GM19240 (cell line): ENCODE measurements around the gene SCAI.
A peak's percentile ranks its signal among the peaks of the same experiment; 100 is the strongest.
"Not testable (repeated sequence)": the region's sequence is repeated elsewhere in the genome, so short reads cannot be mapped to it uniquely, and the experiment has no call there.

Experiments used
- DNase-seq: peaks from one replicate; pipeline ENCODE4 v3.0.0; 2011; ENCODE audit warnings: low spot score; ENCODE audit not compliant: insufficient read length

The SCAI gene

DNA sequence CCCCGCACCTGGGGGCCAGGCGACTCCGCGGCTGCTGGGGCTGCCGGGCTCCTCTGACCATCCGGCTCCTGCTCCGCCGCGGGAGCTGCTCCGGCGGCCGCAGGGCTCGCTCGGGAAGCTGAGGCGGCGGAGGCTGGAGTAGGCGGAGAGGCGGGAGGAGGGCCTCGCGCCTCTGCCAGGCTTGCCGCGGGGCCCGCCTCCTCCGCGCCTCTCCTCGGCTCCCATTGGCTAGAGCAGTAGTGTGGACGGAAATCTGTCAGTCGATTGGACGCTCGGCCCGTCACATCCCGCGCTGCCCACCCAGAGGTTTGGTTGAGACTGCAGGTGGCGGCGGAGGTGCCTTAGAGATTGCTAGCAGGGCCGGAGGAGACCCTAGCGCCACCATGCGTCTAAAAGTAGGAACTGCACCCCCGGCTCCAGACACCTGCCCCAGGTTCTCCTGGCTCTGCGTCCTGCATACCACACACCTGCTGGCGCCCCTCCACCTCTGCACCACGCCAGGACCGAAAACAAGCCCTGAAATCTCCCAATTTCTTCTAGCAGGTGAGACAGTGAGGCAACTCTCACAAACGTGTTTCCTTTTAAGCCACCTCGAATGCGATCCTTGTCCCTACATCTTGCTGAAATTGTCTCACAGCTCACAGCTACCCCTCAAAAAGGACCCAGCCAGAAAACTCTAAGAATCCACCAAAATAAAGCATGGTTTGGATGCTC lies at the start of gene SCAI:
SCAI (minus strand) TSS at position 152 of the 714 bp plus-strand sequence; CDS start at position 61, 91 bp downstream.
- DNase-seq: peak; percentile 95

DNA sequence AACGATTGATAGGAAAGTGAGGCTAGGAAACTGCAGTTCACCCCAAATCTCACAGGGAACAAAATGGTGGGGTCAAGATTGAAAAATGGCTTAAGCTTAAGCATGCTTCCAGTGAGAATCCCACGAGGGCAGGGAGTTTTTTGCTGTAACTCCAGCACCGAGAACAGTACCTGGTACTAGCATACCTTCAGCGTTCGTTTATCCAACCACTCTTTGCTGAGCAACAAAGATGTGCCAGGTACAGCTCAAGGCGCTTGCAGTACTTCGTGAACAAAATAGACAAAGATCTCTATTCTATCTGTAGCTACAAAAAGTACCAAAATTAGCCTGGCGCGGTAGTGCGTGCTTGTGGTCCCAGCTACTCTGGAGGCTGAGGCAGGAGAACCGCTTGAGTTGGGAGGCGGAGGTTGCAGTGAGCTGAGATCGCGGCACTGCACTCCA lies 47.1 kb upstream of the SCAI start:
- no peak for DNase-seq

DNA sequence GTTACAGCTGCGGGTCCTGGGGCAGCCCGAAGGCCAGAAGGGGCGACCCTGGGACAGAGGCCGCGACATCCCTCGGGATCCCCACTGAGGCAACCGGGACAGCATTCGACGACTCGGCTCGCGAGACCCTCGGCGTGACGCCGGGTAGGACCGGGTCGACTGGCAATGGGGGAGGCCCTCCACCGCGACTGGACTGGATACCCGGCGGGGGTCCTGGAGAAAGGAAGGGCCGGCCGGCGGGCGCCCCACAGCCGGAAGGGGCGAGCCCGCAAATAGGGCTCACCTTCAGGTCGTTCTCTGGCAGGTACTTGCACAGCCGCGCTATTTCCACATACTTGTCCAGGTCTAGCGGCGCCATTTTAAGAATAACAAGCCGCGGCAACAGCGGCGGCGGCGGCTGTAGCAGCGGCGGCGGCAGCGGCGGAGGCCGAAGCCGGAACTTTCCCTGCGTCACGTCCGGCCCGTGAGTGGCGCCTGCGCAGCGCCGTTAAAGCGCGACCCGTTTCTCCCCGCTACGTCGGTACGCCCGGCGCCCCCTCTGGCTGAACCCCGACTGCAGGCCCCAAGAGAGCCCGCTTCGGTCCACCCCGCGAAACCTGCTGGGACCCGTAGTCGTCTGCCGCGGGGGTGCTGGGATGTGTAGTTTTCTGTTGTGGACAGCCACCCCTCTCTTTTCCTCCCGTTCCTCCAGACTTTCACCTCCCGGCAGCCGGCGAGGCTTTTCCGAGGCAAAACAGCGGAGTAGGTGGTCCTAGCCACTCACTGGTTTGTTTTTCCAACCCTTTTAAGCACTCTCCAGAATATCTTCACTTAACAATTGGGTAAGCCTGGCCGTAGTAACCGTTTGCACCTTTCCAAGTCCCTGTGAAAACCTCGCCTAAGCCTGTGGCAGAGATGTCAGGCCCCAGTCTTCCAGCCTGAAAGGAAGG lies 46.3 kb upstream of the SCAI start, which contains the start of gene PPP6C:
PPP6C (minus strand) TSS at position 443 of the 929 bp plus-strand sequence; CDS start at position 358, 85 bp downstream.
- peak; percentile 93 for DNase-seq

DNA sequence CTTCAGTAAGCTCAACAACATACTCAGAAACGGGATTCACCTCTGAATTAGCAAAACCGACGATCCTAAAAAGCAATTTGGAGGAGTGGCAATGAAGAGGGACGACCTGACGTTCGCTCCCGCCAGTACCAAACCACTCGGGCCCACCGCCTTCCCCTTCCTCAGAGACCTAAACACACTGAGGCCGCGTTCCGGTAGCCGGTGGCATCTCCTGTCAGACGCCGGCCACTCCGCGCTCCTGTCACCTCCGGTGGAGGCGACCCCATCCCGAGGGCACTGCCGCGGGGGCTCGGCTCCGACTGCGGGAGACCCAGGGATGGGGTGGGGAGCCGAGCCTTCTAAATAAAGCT lies 45.7 kb upstream of the SCAI start:
- no peak for DNase-seq

DNA sequence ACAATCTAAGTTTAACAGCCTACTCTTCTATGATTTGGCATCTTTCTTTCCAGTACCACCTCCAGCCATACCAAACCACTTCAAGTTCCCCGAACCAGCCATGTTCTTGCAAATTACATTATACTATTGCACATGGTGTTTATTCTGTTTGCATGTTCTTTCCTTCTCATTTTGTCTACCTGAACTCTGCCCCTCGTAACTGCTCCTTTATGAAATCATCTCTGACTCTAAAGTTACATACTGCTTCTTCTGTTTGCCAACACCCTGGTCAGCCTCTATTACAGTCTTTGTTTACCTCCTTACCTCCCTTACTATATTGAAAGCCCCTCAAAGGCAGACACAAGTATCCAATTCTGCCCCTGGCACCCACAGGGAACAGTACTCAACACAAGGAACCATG lies 40.2 kb upstream of the SCAI start:
- DNase-seq: no peak

DNA sequence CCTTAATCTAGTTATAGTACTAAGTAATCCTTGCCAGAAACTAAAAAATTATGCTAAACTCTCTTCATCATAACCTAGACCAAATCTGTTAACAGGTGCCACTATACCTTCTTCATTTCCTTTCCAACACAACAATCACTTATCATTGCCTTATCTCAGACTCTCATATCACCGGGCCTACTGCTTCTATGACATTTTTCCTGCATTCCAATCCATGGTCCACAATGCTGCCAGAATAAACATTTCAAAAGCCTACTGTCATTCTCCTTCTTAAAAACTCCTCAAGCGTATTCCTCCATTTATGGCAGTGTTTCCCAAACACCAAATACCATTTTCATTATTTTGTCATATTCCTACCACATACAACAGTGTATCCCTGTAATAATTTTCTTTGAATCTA lies 39.7 kb upstream of the SCAI start:
- DNase-seq: no peak

DNA sequence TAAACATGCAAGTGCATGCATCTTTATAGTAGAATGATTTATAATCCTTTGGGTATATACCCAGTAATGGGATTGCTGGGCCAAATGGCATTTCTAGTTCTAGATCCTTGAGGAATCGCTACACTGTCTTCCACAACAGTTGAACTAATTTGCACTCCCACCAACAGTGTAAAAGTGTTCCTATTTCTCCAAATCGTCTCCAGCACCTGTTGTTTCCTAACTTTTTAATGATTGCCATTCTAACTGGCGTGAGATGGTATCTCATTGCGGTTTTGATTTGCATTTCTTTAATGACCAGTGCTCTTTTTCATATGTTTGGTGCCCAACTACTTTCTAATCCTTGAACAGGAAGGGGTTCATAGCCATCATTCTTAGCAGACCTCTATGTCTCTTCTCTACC lies 38.4 kb upstream of the SCAI start:
- not testable (repeated sequence) for DNase-seq

DNA sequence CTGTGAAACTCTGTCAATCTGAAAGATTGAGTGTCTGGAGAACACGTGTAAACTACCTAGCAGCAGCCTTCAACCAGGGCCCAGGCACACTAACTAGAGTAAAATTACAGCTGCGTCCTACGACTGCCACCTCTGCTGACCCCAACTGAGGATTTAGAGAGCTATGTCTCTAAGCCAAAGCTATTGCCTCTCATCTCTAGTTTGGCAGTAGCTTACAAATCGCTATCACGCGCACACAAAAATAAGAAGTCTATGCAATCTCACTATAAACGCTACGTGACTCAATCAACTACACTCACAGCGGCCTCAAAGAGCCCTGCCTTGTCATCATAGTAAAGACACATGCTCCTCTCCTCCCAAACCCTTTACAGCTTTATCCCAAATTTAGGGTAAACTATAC lies 37.5 kb upstream of the SCAI start:
- no peak for DNase-seq

DNA sequence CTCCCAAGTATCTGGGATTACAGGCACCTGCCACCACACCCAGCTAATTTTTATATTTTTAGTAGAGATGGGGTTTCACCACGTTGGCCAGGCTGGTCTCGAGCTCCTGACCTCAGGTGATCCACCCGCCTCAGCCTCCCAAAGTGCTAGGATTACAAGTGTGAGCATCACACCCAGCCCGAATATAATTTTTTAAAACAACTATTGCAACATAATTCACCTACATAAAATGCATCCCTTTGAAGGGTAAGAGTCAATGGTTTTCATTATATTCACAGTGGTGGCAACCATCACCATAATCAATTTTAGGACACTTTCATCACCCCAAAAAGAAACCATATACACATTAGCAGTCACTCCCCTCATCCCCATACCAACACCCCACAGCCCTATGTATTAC lies 36.4 kb upstream of the SCAI start:
- DNase-seq: not testable (repeated sequence)

DNA sequence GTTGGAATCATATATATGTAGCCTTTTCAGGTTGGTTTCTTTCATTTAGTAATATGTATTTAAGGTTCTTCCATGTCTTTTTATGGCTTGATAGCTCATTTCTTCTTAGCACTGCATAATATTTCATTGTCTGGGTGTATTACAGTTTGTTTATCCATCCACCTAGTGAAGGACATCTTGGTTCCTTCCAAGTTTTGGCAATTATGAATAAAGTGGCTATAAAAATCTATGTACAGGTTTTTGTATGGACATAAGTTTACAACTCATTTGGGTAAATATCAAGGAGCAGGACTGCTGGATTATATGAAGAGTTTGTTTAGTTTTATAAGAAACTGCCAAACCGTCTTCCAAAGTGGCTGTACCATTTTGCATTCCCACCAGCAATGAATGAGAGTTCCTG lies 34.6 kb upstream of the SCAI start:
- DNase-seq: no peak

DNA sequence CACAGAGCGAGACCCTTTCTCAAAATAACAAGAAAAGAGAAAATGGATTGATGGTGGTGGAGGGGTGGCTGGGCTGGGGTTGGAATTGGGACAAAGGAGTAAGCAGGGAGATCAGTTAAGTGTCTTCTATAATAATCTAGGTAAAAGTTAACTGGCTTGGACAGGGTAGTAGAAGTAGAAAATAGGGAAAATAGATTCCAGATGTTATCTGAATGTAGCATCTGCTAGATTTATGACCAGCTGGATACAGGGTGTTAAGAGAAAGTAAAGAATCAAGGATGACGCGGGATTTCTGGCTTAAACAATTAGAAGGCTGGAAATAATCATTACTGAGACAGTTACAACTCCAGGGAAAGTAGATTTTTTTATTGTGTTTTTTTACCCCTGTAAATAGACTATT lies 33.3 kb upstream of the SCAI start:
- no peak for DNase-seq

DNA sequence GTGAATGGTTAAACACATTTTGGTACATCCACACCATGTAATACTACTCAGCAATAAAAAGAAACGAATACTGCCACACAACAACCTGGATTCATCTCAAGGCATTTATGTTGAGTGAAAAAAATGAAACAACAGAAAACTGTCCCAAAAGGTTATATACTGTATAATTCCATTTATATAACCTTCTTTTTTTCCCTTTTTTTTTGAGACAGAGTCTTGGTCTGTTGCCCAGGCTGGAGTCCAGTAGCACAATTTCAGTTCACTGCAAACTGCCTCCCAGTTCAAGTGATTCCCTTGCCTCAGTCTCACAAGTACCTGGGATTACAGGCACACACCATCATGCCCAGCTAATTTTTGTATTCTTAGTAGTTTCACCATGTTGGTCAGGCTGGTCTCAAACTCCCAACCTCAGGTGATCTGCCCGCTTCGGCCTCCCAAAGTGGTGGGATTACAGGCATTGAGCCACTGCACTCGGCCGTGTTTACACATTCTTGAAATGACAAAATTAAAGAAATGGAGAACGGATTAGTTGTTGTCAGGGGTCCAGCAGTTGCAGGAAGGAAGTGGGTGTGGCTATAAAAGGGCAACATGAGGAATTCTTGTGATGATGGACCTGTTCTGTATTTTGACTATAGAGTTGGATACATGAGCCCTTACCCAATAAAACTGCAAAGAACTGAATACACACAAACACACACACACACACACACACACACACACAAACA lies 28.9 kb upstream of the SCAI start:
- no peak for DNase-seq

DNA sequence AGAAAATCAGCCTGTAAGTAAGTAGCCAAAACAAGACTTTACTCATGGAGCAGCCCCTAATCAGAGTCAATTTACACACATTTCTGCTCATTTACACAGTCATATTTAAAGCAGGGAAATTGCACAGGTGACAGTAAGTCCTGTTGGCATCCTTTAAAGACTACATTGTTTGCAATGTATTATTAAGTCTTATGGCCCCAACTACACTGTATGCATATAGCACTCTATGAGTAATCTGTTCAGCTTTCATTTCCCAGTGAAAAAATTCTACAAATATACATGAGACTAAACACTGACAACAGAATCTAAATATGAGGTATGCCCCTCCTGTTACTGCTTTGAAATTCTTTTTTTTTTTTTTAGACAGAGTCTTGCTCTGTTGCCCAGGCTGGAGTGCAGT lies 26.6 kb upstream of the SCAI start:
- no peak for DNase-seq

DNA sequence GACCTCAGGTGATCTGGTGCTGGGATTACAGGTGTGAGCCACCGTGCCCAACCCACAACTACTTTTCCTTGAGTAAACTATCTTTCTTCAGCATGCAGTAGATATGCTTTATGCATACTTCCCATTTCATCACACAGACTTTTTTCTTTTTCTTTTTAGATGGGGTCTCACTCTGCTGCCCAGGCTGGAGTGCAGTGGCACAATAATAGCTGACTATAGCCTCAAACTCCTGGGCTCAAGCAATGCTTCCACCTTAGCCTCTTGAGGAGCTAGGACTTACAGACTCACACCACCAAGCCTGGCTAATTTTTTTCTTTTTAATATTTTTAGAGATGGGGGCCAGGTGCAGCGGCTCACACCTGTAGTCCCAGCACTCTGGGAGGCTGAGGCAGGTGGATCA lies 23.4 kb upstream of the SCAI start:
- DNase-seq: no peak

DNA sequence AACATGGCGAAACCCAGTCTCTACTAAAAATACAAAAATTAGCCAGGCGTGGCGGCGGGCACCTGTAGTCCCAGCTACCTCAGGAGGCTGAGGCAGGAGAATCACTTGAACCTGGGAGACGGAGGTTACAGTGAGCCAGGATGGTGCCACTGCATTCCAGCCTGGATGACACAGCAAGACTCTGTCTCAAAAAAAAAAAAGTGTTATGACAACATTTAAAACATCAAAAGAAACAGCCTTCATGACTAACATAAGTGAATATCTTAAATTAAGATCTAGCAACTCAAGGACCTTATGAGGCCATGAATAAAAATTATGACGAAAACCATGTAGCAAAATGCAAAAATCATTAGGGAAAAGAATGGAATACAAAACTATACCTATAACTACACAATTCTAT lies 19.6 kb upstream of the SCAI start:
- DNase-seq: not testable (repeated sequence)

DNA sequence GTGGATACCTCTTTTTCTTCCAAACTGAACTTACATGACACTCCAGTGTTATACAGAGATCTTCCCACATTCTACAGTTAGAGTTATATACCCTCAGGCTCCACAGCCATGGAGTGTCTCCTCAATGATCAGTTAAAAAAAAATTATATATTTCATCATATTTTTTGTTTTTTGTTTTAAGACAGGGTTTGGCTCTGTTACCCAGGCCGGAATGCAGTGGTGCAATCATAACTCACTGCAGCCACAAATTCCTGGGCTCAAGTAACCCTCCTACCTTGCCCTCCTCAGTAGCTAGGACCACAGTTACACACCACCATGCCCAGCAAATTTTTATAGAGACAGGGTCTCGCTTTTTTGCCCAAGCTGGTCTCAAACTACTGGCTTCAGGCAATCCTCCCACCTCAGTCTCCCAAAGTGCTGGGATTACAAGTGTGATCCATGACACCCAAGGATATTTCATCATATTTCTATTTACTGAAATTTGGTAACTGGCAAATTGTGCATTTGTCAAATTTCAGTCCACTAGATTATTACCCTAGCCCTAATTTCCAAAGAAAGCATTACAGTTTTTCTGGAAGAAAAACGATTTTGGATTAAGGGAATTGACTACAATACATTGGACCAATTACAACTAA lies 18.1 kb upstream of the SCAI start:
- DNase-seq: no peak

DNA sequence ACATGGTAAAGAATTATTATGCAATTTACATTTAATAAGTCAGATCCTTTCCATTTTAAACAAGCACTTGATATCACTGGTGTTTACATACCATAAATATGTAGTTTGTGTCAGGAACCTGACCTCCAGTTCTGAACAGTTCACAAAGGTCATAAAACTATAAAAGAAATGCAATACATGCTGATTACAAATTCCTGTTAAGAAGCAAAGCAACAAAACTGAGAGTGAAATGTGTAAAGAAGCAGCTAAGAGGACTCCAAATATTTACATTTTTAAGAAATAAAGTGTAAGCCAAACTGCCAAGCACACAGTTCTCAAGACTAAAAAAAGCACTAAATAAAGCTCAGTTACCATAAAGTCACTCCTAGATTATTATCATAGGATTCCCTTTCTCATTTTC lies 17.4 kb upstream of the SCAI start:
- DNase-seq: no peak

DNA sequence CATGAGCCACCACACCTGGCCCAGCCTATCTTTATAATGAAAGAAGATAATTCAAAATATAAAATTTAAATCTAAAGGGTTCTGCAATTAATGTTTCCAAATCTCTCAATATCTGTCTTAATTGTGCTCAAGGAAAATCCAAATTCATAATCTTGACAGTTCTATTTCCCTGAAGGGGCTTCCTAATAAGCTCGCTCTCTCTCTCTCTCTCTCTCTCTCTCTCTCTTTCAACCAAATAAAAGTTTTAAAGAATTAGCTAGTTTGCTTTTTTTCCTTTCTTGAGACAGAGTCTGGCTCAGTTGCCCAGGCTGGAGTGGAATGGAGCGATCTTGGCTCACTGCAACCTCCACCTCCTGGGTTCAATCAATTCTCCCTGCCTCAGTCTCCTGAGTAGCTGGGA lies 13.2 kb upstream of the SCAI start:
- DNase-seq: no peak

DNA sequence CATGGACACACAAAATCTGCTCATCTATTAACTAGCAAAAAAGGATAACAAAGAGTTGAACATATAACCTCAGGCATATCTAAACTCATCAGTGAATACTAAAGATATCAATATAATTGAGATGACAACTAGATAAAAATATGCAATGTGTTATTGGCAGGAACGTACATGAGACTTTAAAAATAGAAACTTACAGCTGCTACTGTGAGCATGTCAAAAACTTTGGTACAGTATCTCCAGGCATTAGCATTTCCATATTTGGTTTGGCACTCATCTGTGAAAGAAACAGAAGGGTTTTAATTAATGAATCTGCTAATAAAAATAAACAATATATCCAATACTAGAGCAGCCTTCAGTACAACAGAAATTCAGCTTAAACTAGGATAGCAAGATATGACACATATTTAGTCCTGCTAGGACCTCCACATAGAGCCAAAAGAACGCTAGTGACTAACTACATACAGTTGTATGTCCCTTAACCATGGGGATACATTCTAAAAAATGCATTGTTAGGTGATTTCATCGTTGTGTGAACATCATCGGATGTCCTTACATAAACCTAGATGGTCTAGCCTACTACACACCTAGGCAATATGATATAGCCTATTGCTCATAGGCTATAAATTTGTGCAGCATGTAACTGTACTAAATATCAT lies 10.5 kb upstream of the SCAI start:
- DNase-seq: no peak

DNA sequence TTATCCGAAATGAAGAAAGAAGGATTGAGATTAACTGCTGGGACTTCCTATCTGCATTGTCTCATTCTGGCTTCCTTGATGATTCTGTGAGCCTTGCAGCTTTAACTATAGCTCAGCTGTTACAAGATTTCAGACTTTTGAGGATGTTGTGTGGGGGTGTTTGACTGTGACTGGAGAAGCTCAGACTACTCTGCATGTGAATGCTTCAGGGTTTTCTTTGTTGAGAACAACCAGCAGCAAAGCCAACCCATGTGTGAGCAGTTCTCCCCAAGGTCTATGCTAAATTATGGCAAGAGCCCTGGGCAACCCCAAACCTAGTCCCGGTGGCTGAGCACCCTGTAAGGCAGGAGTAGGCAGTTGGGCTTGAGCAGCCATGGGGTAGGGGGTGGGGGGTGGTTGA lies 8.4 kb upstream of the SCAI start:
- no peak for DNase-seq
